K562 (cell line): ENCODE measurements around the gene IL17RB. TPM values are rescaled to one million over a fixed set of nuclear protein-coding genes. Genes with fewer than 3 reads are reported as not detected.

Source experiments
- ATAC-seq: fragments of 200-7000 bp; cut with Tn5 transposase; 3 replicates; pipeline ENCODE4 v1.9.1; 2020; ENCODE audit warnings: moderate library complexity
- BruUV-seq: library from RNA; stranded (reverse); fragments of 400-500 nt; replicated peaks from 2 replicates; lab custom pipeline; 2021; lab: Mats Ljungman, UMichigan
- CTCF ChIA-PET: fragments of 300-600 bp; formaldehyde crosslinking; extraction: SDS; loops from one replicate; lab custom pipeline; 2021; ENCODE audit warnings: low intra/inter-chr PET ratio; lab: Yijun Ruan, JAX
- POLR2A ChIA-PET: fragments of 300-600, 350-650 bp; sonication (Branson Sonifier 250); formaldehyde crosslinking; extraction: SDS; loops from one replicate; lab custom pipeline; 2021; ENCODE audit warnings: antibody characterized with exemption, inconsistent platforms; lab: Yijun Ruan, JAX
- DNase-seq, 4 experiments: peaks; one replicate each; pipeline versions ENCODE4 v3.0.0 to v3.0.0-alpha.2; 2011 to 2018; ENCODE audit warnings: low spot score in 3 of 4, mixed read lengths in 3 of 4; ENCODE audit errors: extremely low read depth in 1 of 4
- FAIRE-seq: peaks from 2 replicates; lab custom pipeline; 2011; peaks lifted over from hg19 to GRCh38; lab: Jason Lieb, UNC
- H2AFZ ChIP-seq: 2 replicates; pipeline ENCODE4 v1.6.0; 2011; ENCODE audit warnings: low read depth, low read length, control low read depth, inconsistent platforms
- H3K27ac ChIP-seq: fragments of 200-600 bp; 3 replicates; pipeline ENCODE4 v1.8.0; 2011; ENCODE audit warnings: low read depth, mild to moderate bottlenecking, control low read depth, inconsistent platforms, low read length, moderate library complexity, mixed read lengths; ENCODE audit errors: extremely low read depth
- H3K27me3 ChIP-seq, 2 experiments: fragments of 300-600 bp in 1 of 2; 2 replicates in 1 of 2; 3 replicates in 1 of 2; pipeline versions ENCODE4 v1.6.0 to v1.8.0; 2011; ENCODE audit warnings: inconsistent platforms in 2 of 2, low read length in 2 of 2, mild to moderate bottlenecking in 1 of 2, mixed read lengths in 1 of 2, moderate library complexity in 1 of 2; ENCODE audit not compliant: control insufficient read depth in 2 of 2, insufficient read depth in 2 of 2
- H3K36me3 ChIP-seq: fragments of 300-600 bp; 3 replicates; pipeline ENCODE4 v1.8.0; 2011; ENCODE audit warnings: mild to moderate bottlenecking, low read length, inconsistent platforms; ENCODE audit not compliant: control insufficient read depth, insufficient read depth
- H3K4me1 ChIP-seq, 2 experiments: fragments of 200-600 bp in 1 of 2; replicated peaks in 1 of 2; 2 replicates in 1 of 2; 3 replicates in 1 of 2; pipeline versions ENCODE4 v1.5.1 to v1.8.0; 2011; ENCODE audit warnings: inconsistent platforms in 2 of 2, low read length in 2 of 2, mild to moderate bottlenecking in 1 of 2, mixed read lengths in 1 of 2, moderate library complexity in 1 of 2; ENCODE audit not compliant: control insufficient read depth in 2 of 2, insufficient read depth in 2 of 2
- H3K4me2 ChIP-seq: 2 replicates; pipeline ENCODE4 v1.6.1; 2011; ENCODE audit warnings: low read length, control low read depth, inconsistent platforms, mixed read lengths; ENCODE audit not compliant: insufficient read depth
- H3K4me3 ChIP-seq: fragments of 200-600 bp; sonication (generic), shearing (Covaris generic); 2 replicates; pipeline ENCODE4 v1.5.1; 2016; ENCODE audit warnings: control low read depth, inconsistent platforms
- H3K79me2 ChIP-seq: fragments of 200-600 bp; 3 replicates; pipeline ENCODE4 v1.8.0; 2011; ENCODE audit warnings: low read length, inconsistent platforms; ENCODE audit not compliant: control insufficient read depth, insufficient read depth
- H3K9ac ChIP-seq, 2 experiments: 2 replicates each; pipeline versions ENCODE4 v1.6.0 to v1.6.1; 2011; ENCODE audit warnings: low read depth in 2 of 2, low read length in 2 of 2, control low read depth in 1 of 2, inconsistent platforms in 1 of 2, mild to moderate bottlenecking in 1 of 2, mixed read lengths in 1 of 2; ENCODE audit not compliant: insufficient read depth in 1 of 2
- H3K9me1 ChIP-seq: one replicate; pipeline ENCODE4 v1.6.0; 2011; ENCODE audit warnings: inconsistent platforms, mild to moderate bottlenecking, low read length, moderate library complexity; ENCODE audit not compliant: control insufficient read depth, insufficient read depth
- H3K9me3 ChIP-seq: replicated peaks from 2 replicates; pipeline ENCODE4 v1.5.1; 2011; ENCODE audit warnings: low read depth, low read length, inconsistent platforms; ENCODE audit not compliant: control insufficient read depth, insufficient read depth
- H4K20me1 ChIP-seq: replicated peaks from 2 replicates; pipeline ENCODE4 v1.6.1; 2011; ENCODE audit warnings: low read length, inconsistent platforms, mixed read lengths; ENCODE audit not compliant: control insufficient read depth, insufficient read depth
- AFF1 ChIP-seq, 2 experiments: fragments of 450-650 bp; IDR thresholded peaks; 2 replicates each; pipeline ENCODE4 v1.6.1; 2018; ENCODE audit warnings: mild to moderate bottlenecking in 2 of 2, low read depth in 1 of 2; ENCODE audit not compliant: partially characterized antibody in 2 of 2
- BDP1 ChIP-seq: IDR thresholded peaks from 3 replicates; pipeline ENCODE4 v1.6.1; 2011; ENCODE audit not compliant: insufficient read length, insufficient read depth
- CBX8 ChIP-seq: fragments of 200-600 bp; sonication (generic); IDR thresholded peaks from 2 replicates; pipeline ENCODE4 v1.6.1; 2012; ENCODE audit warnings: borderline replicate concordance, mixed run types, low read depth, mild to moderate bottlenecking, moderate library complexity, mixed read lengths, low read length, control low read depth, inconsistent platforms; ENCODE audit not compliant: poor library complexity, severe bottlenecking; ENCODE audit errors: extremely low read depth
- CREB5 ChIP-seq: fragments of 250-450 bp; sonication (Bioruptor Pico); IDR thresholded peaks from 2 replicates; pipeline ENCODE4 v1.5.0; 2020; ENCODE audit warnings: mild to moderate bottlenecking
- E2F3 ChIP-seq: fragments of 250-450 bp; sonication (Bioruptor Pico); IDR thresholded peaks from 2 replicates; pipeline ENCODE4 v1.4.0; 2020; ENCODE audit warnings: mild to moderate bottlenecking
- GATA2 ChIP-seq: sonication (generic); formaldehyde crosslinking; IDR thresholded peaks from 2 replicates; pipeline ENCODE4 v1.4.0; 2020; ENCODE audit warnings: mild to moderate bottlenecking, missing genetic modification reagents
- HDAC6 ChIP-seq: IDR thresholded peaks from 2 replicates; pipeline ENCODE4 v1.6.1; 2012; ENCODE audit warnings: low read depth, mild to moderate bottlenecking, control low read depth, inconsistent platforms, low read length, moderate library complexity
- MAFK ChIP-seq: IDR thresholded peaks from 2 replicates; pipeline ENCODE4 v1.6.1; 2011; ENCODE audit warnings: low read length, improper control_type of control experiment
- POLR2G ChIP-seq: fragments of 200-400 bp; formaldehyde crosslinking; IDR thresholded peaks from 2 replicates; pipeline ENCODE4 v1.6.1; 2017; ENCODE audit warnings: low read depth, mild to moderate bottlenecking, antibody characterized with exemption, low read length, moderate library complexity
- RBM25 ChIP-seq: fragments of 200-400 bp; formaldehyde crosslinking; IDR thresholded peaks from 2 replicates; pipeline ENCODE4 v1.6.1; 2018; ENCODE audit warnings: low read length, low read depth, moderate library complexity; ENCODE audit not compliant: severe bottlenecking
- U2AF1 ChIP-seq: fragments of 200-400 bp; formaldehyde crosslinking; optimal IDR thresholded peaks from 2 replicates; pipeline ENCODE3; 2017; ENCODE audit warnings: mild to moderate bottlenecking, low read depth, low read length, moderate library complexity
- ZNF140 ChIP-seq: fragments of 250-450 bp; sonication (Bioruptor Pico); IDR thresholded peaks from 2 replicates; pipeline ENCODE4 v1.8.0; 2021; ENCODE audit warnings: moderate library complexity, mild to moderate bottlenecking, inconsistent platforms
- ZNF511 ChIP-seq: sonication (generic); formaldehyde crosslinking; IDR thresholded peaks from 2 replicates; pipeline ENCODE4 v1.8.0; 2022; ENCODE audit warnings: mild to moderate bottlenecking, missing genetic modification reagents
- ZNF699 ChIP-seq: fragments of 250-450 bp; sonication (Bioruptor Pico); IDR thresholded peaks from 2 replicates; pipeline ENCODE4 v1.8.0; 2021; ENCODE audit warnings: mild to moderate bottlenecking, moderate library complexity; ENCODE audit not compliant: insufficient replicate concordance
- WGBS: fragments of 100-300 bp; shearing (Covaris generic); methylation state at CpG from one replicate; pipeline ENCODE4 v1.1.6; 2016; ENCODE audit warnings: low coverage, mixed read lengths; ENCODE audit not compliant: insufficient coverage; ENCODE audit errors: missing lambda C conversion rate; 5-methylcytosine and 5-hydroxymethylcytosine counted together
- in situ Hi-C: fragments of 300-500 bp; cut with MboI; formaldehyde crosslinking; loops from 4 replicates; pipeline ENCODE4 v1.15.0; 2018; ENCODE audit warnings: inconsistent platforms, mixed read lengths
- intact Hi-C: fragments of 100-400 bp; cut with micrococcal nuclease; formaldehyde crosslinking; loops from 2 replicates; pipeline ENCODE4 v1.14.2; 2022
- polyA plus RNA-seq, 8 experiments: library from polyadenylated mRNA; depleted of rRNA in 4 of 8; stranded (reverse) in 5 of 8; unstranded in 3 of 8; fragments of >200 nt; fragmentation: Nextera tagmentation in 2 of 8; fragmentation: Illumina TruSeq in 1 of 8; extraction: Ambion mirVana in 2 of 8; extraction: Trizol in 1 of 8; gene quantifications; 2 replicates each; pipeline versions ENCODE4 v1.2.1 to v1.2.3, GENCODE V29; 2011 to 2014; ENCODE audit warnings: inconsistent platforms in 1 of 8, missing spikeins in 1 of 8
- total RNA-seq, 7 experiments: library from RNA; depleted of rRNA in 6 of 7; stranded (reverse); fragments of >200 nt in 6 of 7; fragmentation: Illumina TruSeq in 2 of 7; extraction: Trizol in 2 of 7; gene quantifications; 2 replicates each; pipeline versions ENCODE4 v1.2.1 to v1.2.3, GENCODE V29; 2011 to 2021; ENCODE audit warnings: low replicate concordance in 1 of 7

The IL17RB gene
- total and polyA plus RNA-seq, 9 of the 15 experiments (the other 6 are each of a cell fraction or from before 2014, with no cell fraction given), result 1.1 to 4.1 (median 1.7) TPM

GRCh38 chr3:53881691-53882593, 35.6 kb downstream of the IL17RB start, which contains the start of gene ACTR8:
Gene ACTR8 (minus strand): TSS chr3:53882152. CDS start chr3:53882101, 51 bp downstream.
- H2AFZ ChIP-seq, result peak within 1 kb of the TSS; percentile 95
- H3K9me3 ChIP-seq, result no peaks in the 10 kb centered on the region
- peaks cover 5 to 8% of the 10 kb centered on the region in 2 experiments; a peak in 4 of 5 replicates for H3K4me1 ChIP-seq
- 5% methylated on average over 24 of the region's 65 CpGs for WGBS
- POLR2A ChIA-PET, result no interaction called here
- peak within 1 kb of the TSS; percentile 85 for H3K4me3 ChIP-seq
- intact Hi-C loops, result no loop called here
- FAIRE-seq, result no peak
- peak within 1 kb of the TSS; percentile 78 to 92 for H3K9ac ChIP-seq
- no peaks in the 10 kb centered on the region for H3K9me1 ChIP-seq
- in situ Hi-C loops, result no loop called here
- peaks cover 14% of the 10 kb centered on the region for H3K79me2 ChIP-seq
- peak within 1 kb of the TSS; percentile 85 for H3K27ac ChIP-seq
- H3K27me3 ChIP-seq, result no peaks in the 10 kb centered on the region
- peak; percentile 83 to 86 (median 86) for DNase-seq
- BruUV-seq, result TSS peak; percentile 71
- CTCF ChIA-PET, result interaction anchor here (0.6 kb wide), 1 partner anchor 522 kb away, joined by 3 read pairs; no protein-coding TSS in a partner anchor
- peaks cover 53% of the 10 kb centered on the region for H3K36me3 ChIP-seq
- H3K4me2 ChIP-seq, result peak within 1 kb of the TSS; percentile 94
- no peaks in the 10 kb centered on the region for H4K20me1 ChIP-seq
- ATAC-seq, result peak; percentile 97
- TF ChIP-seq MAFK (no peak), BDP1 (no peak), RBM25 (no peak), HDAC6 (no peak), ZNF511 (CRISPR knock-in tag) (no peak; the same call in 1 of the 2 replicates), E2F3 (no peak), ZNF140 (CRISPR knock-in tag) (no peak), POLR2G (peak; percentile 88), CBX8 (no peak), U2AF1 (no peak), ZNF699 (CRISPR knock-in tag) (no peak), CREB5 (no peak), GATA2 (CRISPR knock-in tag) (no peak), AFF1 (IDR thresholded peaks at IDR 0.05; ENCODE audit: low read depth in 1 of 2, partially characterized antibody in 2 of 2) (peak in 1 of 2 experiments; percentile 27)
